ENCODE data around the gene RELN. TPM values are rescaled to one million over a fixed set of nuclear protein-coding genes. Genes with fewer than 3 reads are reported as not detected.

Gene RELN
- total RNA-seq, 1 donor from 2014 or later = 5.4 TPM

GRCh38 chr7:103593691-103594090 is 395.8 kb downstream of the RELN start:
- TF ChIP-seq CTCF (IDR thresholded peaks at IDR 0.05; ENCODE audit: unreplicated experiment) = no peak
- no peaks in the 10 kb centered on the region for H3K9me3 Mint-ChIP-seq (ENCODE audit: low read depth)
- no peaks in the 10 kb centered on the region for H3K4me1 Mint-ChIP-seq (ENCODE audit: low read depth)
- H3K4me3 Mint-ChIP-seq (ENCODE audit: low read depth) = no peak overlapping the region
- H3K36me3 Mint-ChIP-seq (ENCODE audit: insufficient read depth) = no peaks in the 10 kb centered on the region
- H3K27ac Mint-ChIP-seq = no peak overlapping the region
- peaks cover 5% of the 10 kb centered on the region for H3K27me3 Mint-ChIP-seq
- no peak for DNase-seq (ENCODE audit: low spot score, unreplicated experiment)

DNA sequence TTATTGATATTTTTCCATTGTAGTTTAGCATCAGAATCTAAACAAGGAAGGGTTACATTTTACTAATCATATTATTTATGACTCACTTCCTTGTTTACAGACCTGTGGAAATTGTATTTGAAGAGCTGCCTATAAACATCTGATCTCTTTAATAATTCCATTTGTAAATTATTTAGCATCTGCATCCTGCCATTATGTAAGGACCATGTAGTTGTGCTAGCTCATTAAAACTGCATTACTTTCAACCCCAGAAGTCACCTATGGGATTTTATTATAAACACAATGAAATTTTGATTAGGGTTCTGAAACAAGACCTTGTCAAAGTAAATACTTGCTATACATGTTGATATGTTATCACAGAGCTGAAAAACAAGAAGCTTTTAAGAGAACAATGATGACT is 396.6 kb downstream of the RELN start:
- no peak for DNase-seq (ENCODE audit: low spot score, unreplicated experiment)
- no peak overlapping the region for H3K4me3 Mint-ChIP-seq (ENCODE audit: low read depth)
- no peak for TF ChIP-seq CTCF (IDR thresholded peaks at IDR 0.05; ENCODE audit: unreplicated experiment)
- H3K27me3 Mint-ChIP-seq = peaks cover 3% of the 10 kb centered on the region
- no peak overlapping the region for H3K27ac Mint-ChIP-seq
- H3K4me1 Mint-ChIP-seq (ENCODE audit: low read depth) = no peaks in the 10 kb centered on the region
- H3K9me3 Mint-ChIP-seq (ENCODE audit: low read depth) = no peaks in the 10 kb centered on the region
- no peaks in the 10 kb centered on the region for H3K36me3 Mint-ChIP-seq (ENCODE audit: insufficient read depth)

- Mint-ChIP-seq H3K4me3 (ENCODE audit: low read depth) (no peak overlapping the region), H3K27me3 (no peaks in the 10 kb centered on the region), H3K9me3 (ENCODE audit: low read depth) (no peaks in the 10 kb centered on the region), H3K4me1 (ENCODE audit: low read depth) (no peaks in the 10 kb centered on the region), H3K36me3 (ENCODE audit: insufficient read depth) (no peaks in the 10 kb centered on the region), H3K27ac (no peak overlapping the region)
- DNase-seq (ENCODE audit: low spot score, unreplicated experiment) = no peak
- no peak for TF ChIP-seq CTCF (IDR thresholded peaks at IDR 0.05; ENCODE audit: unreplicated experiment)
These were observed 397.3 kb downstream of the RELN start for GRCh38 chr7:103592187-103592586.

GRCh38 chr7:103580031-103580430 is 409.4 kb downstream of the RELN start:
- H3K27ac Mint-ChIP-seq = no peak overlapping the region
- H3K9me3 Mint-ChIP-seq (ENCODE audit: low read depth) = no peaks in the 10 kb centered on the region
- no peaks in the 10 kb centered on the region for H3K36me3 Mint-ChIP-seq (ENCODE audit: insufficient read depth)
- no peak overlapping the region for H3K4me3 Mint-ChIP-seq (ENCODE audit: low read depth)
- no peak for TF ChIP-seq CTCF (IDR thresholded peaks at IDR 0.05; ENCODE audit: unreplicated experiment)
- H3K4me1 Mint-ChIP-seq (ENCODE audit: low read depth) = no peaks in the 10 kb centered on the region
- no peak for DNase-seq (ENCODE audit: low spot score, unreplicated experiment)
- H3K27me3 Mint-ChIP-seq = peaks cover 6% of the 10 kb centered on the region

DNA sequence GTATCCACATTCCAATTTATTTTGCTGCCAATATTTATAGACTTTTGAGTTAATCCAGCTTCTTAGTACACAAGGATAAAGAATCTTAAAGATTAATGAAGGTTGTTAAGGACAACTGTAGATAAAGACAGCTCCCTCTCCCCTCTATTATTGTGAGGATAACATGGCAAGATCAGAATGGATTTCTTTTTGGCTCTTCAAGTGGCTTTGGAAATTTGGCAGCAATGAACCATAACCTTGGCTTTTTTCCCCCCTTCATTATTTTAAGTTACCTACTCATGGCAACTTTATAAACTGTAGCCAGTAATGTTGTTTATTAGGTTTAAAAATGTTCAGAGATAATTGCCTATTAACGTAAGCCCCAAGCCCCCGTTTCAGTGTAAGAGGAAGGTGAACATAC is 412.4 kb downstream of the RELN start:
- no peaks in the 10 kb centered on the region for H3K36me3 Mint-ChIP-seq (ENCODE audit: insufficient read depth)

More for the DNA sequence above, 412.4 kb downstream of the RELN start:
- peaks cover 6% of the 10 kb centered on the region for H3K27me3 Mint-ChIP-seq
- no peak for DNase-seq (ENCODE audit: low spot score, unreplicated experiment)
- no peak for TF ChIP-seq CTCF (IDR thresholded peaks at IDR 0.05; ENCODE audit: unreplicated experiment)
- H3K4me1 Mint-ChIP-seq (ENCODE audit: low read depth) = no peaks in the 10 kb centered on the region
- H3K27ac Mint-ChIP-seq = no peak overlapping the region
- H3K4me3 Mint-ChIP-seq (ENCODE audit: low read depth) = no peak overlapping the region
- no peaks in the 10 kb centered on the region for H3K9me3 Mint-ChIP-seq (ENCODE audit: low read depth)

Measured in progenitor cell of endocrine pancreas (in vitro differentiated cells).